CD8-positive, alpha-beta memory T cell (primary cell): ENCODE results near the gene IGF2BP1. TPM values are rescaled to one million over a fixed set of nuclear protein-coding genes. Genes with fewer than 3 reads are reported as not detected.

Experiments
- CTCF ChIA-PET: fragments of 350-600 bp; sonication (Branson Sonifier 250); formaldehyde crosslinking; loops from one replicate; lab custom pipeline; 2021; ENCODE audit warnings: antibody characterized with exemption; lab: Charles Lee
- POLR2A ChIA-PET: fragments of 350-600 bp; sonication (Branson Sonifier 250); formaldehyde crosslinking; loops from one replicate; lab custom pipeline; 2021; ENCODE audit warnings: antibody characterized with exemption; lab: Charles Lee
- DNase-seq, 5 donors: peaks; one replicate each; pipeline versions ENCODE4 v3.0.0 to v3.0.0-alpha.2; 2020 to 2022; ENCODE audit warnings: mixed read lengths in 1 of 5
- H3K27ac ChIP-seq: one replicate; pipeline ENCODE4 v1.7.0; 2013; ENCODE audit warnings: low read depth, mild to moderate bottlenecking, low read length, moderate library complexity
- H3K27me3 ChIP-seq: 2 replicates; pipeline ENCODE4 v1.7.0; 2013; ENCODE audit warnings: low read length, mild to moderate bottlenecking; ENCODE audit not compliant: insufficient read depth, poor library complexity, severe bottlenecking
- H3K36me3 ChIP-seq: 2 replicates; pipeline ENCODE4 v1.7.0; 2013; ENCODE audit warnings: mild to moderate bottlenecking, low read length, moderate library complexity; ENCODE audit not compliant: insufficient read depth
- H3K4me1 ChIP-seq: 2 replicates; pipeline ENCODE4 v1.7.0; 2013; ENCODE audit warnings: mild to moderate bottlenecking, low read length, moderate library complexity; ENCODE audit not compliant: insufficient read depth
- H3K4me3 ChIP-seq: 2 replicates; pipeline ENCODE4 v1.7.0; 2013; ENCODE audit warnings: mild to moderate bottlenecking, low read length
- H3K9me3 ChIP-seq: 2 replicates; pipeline ENCODE4 v1.7.0; 2013; ENCODE audit warnings: mild to moderate bottlenecking, low read length
- H3K27ac Mint-ChIP-seq, 8 donors: one replicate each; pipeline ENCODE4 v1.8.0; 2020 to 2021; ENCODE audit warnings: mixed read lengths in 8 of 8, mild to moderate bottlenecking in 6 of 8, inconsistent platforms in 3 of 8, moderate library complexity in 3 of 8
- H3K27me3 Mint-ChIP-seq, 2 donors: one replicate each; pipeline ENCODE4 v1.8.0; 2020 to 2021; ENCODE audit warnings: mixed read lengths in 2 of 2, mild to moderate bottlenecking in 1 of 2, moderate library complexity in 1 of 2
- H3K36me3 Mint-ChIP-seq, 3 donors: one replicate each; pipeline ENCODE4 v1.8.0; 2020 to 2021; ENCODE audit warnings: mixed read lengths in 3 of 3, inconsistent platforms in 1 of 3, mild to moderate bottlenecking in 1 of 3
- H3K4me1 Mint-ChIP-seq, 3 donors: one replicate each; pipeline ENCODE4 v1.8.0; 2020 to 2021; ENCODE audit warnings: mixed read lengths in 3 of 3, inconsistent platforms in 1 of 3, mild to moderate bottlenecking in 1 of 3
- H3K4me3 Mint-ChIP-seq, 7 donors: one replicate each; pipeline ENCODE4 v1.8.0; 2020 to 2021; ENCODE audit warnings: mixed read lengths in 7 of 7, mild to moderate bottlenecking in 6 of 7, moderate library complexity in 4 of 7, inconsistent platforms in 2 of 7
- H3K9me3 Mint-ChIP-seq, 5 donors: one replicate each; pipeline ENCODE4 v1.8.0; 2020 to 2022; ENCODE audit warnings: mixed read lengths in 5 of 5, mild to moderate bottlenecking in 3 of 5, moderate library complexity in 2 of 5, inconsistent platforms in 1 of 5
- polyA plus RNA-seq: library from polyadenylated mRNA; unstranded; fragments of 300-500 nt; fragmentation: Illumina TruSeq; gene quantifications from one replicate; pipeline ENCODE4 v1.2.3, GENCODE V29; 2021
- total RNA-seq, 2 experiments: library from RNA; stranded (reverse); gene quantifications; one replicate each; pipeline ENCODE4 v1.2.3, GENCODE V29; 2021

Gene IGF2BP1
- total and polyA plus RNA-seq, 3 experiments from 2014 or later, result 0.24 to 0.28 TPM; not detected in 1

DNA sequence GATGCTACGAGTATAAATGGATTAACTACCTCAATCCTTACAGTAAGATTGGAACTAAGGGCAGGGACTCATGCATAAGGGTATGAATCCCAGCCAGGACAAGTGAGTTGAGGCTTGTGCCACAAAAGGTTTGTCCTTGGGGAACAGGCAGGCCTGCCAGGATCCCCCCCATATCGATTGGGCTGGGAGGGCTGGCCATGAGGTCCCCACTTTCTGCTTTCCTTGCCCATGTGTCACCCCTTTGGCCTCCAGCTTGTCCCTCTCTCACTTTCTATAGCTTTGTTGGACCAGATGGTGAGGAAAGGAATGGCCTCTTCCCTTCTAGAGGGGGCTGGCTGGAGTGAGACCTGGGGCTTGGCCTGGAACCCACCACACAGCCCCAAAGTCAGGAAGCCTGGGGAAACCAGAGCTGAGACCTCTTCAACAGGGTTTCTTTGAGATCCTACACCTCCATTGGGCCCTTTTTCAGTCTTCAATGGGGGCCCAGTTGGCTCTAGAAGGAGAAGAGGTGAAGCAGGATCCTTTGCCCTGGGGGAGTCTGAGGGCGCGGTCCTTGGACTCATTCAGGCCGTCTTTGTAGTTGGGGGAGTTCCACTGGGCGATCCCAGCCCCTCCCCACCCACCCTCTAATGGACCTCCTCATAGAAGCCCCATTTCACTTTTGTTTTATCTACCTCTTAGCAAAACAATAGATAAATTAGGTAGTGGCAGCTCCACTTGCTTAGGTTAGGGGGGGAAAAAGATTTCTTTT, 57.3 kb downstream of the IGF2BP1 start:
- DNase-seq, result no peak
- H3K27ac ChIP-seq, result no peak overlapping the region
- ChIA-PET CTCF (no interaction called here), POLR2A (no interaction called here)
- no peaks in the 10 kb centered on the region for H3K4me1 ChIP-seq
- H3K27me3 Mint-ChIP-seq, result peaks cover 22 to 23% of the 10 kb centered on the region in 2 donors
- H3K36me3 Mint-ChIP-seq, result no peaks in the 10 kb centered on the region
- no peaks in the 10 kb centered on the region for H3K36me3 ChIP-seq
- H3K27ac Mint-ChIP-seq, result no peak overlapping the region
- H3K9me3 ChIP-seq, result no peaks in the 10 kb centered on the region
- H3K9me3 Mint-ChIP-seq, result no peaks in the 10 kb centered on the region
- H3K27me3 ChIP-seq, result no peaks in the 10 kb centered on the region
- no peaks in the 10 kb centered on the region for H3K4me1 Mint-ChIP-seq
- no peak overlapping the region for H3K4me3 ChIP-seq
- H3K4me3 Mint-ChIP-seq, result no peak overlapping the region

GRCh38 chr17:49055181-49055927, 58.2 kb downstream of the IGF2BP1 start:
- POLR2A ChIA-PET, result interaction anchor here (0.7 kb wide), 1 partner anchor 20 kb away, joined by 3 read pairs; no protein-coding TSS in a partner anchor
- H3K4me3 Mint-ChIP-seq, result no peak overlapping the region
- no peak overlapping the region for H3K27ac Mint-ChIP-seq
- no peak overlapping the region for H3K27ac ChIP-seq
- DNase-seq, result no peak
- no peaks in the 10 kb centered on the region for H3K9me3 ChIP-seq
- CTCF ChIA-PET, result interaction anchor here (0.7 to 1.5 kb wide), 2 partner anchors 19 to 366 kb away, joined by 3 read pairs; no protein-coding TSS in a partner anchor
- H3K36me3 Mint-ChIP-seq, result peaks cover 0 to 1% (median 0%) of the 10 kb centered on the region in 3 donors
- H3K27me3 ChIP-seq, result no peaks in the 10 kb centered on the region
- H3K4me3 ChIP-seq, result no peak overlapping the region
- H3K4me1 ChIP-seq, result no peaks in the 10 kb centered on the region
- H3K27me3 Mint-ChIP-seq, result peaks cover 17 to 26% of the 10 kb centered on the region in 2 donors
- no peaks in the 10 kb centered on the region for H3K9me3 Mint-ChIP-seq
- no peaks in the 10 kb centered on the region for H3K36me3 ChIP-seq
- no peaks in the 10 kb centered on the region for H3K4me1 Mint-ChIP-seq

- no peak for DNase-seq
- Histone ChIP-seq H3K27me3 (no peaks in the 10 kb centered on the region), H3K27ac (no peak overlapping the region), H3K4me3 (no peak overlapping the region), H3K4me1 (no peaks in the 10 kb centered on the region), H3K36me3 (no peaks in the 10 kb centered on the region), H3K9me3 (no peaks in the 10 kb centered on the region)
- Mint-ChIP-seq H3K4me1 (no peaks in the 10 kb centered on the region), H3K36me3 (peaks cover 0 to 1% (median 0%) of the 10 kb centered on the region in 3 donors), H3K9me3 (no peaks in the 10 kb centered on the region), H3K27ac (no peak overlapping the region), H3K27me3 (peaks cover 7 to 9% of the 10 kb centered on the region in 2 donors), H3K4me3 (no peak overlapping the region)
- ChIA-PET CTCF (no interaction called here), POLR2A (no interaction called here)
Observed at GRCh38 chr17:49061524-49061943, 64.3 kb downstream of the IGF2BP1 start.

- Mint-ChIP-seq H3K9me3 (no peaks in the 10 kb centered on the region), H3K27ac (no peak overlapping the region), H3K36me3 (peaks cover 0 to 1% (median 0%) of the 10 kb centered on the region in 3 donors), H3K27me3 (peaks cover 3 to 9% of the 10 kb centered on the region in 2 donors), H3K4me1 (no peaks in the 10 kb centered on the region), H3K4me3 (no peak overlapping the region)
- H3K4me3 ChIP-seq, result no peak overlapping the region
- no peaks in the 10 kb centered on the region for H3K27me3 ChIP-seq
- ChIA-PET CTCF (no interaction called here), POLR2A (no interaction called here)
- no peaks in the 10 kb centered on the region for H3K9me3 ChIP-seq
- no peaks in the 10 kb centered on the region for H3K36me3 ChIP-seq
- no peak overlapping the region for H3K27ac ChIP-seq
- DNase-seq, result no peak
- no peaks in the 10 kb centered on the region for H3K4me1 ChIP-seq
Observed at GRCh38 chr17:49063652-49064051, 66.5 kb downstream of the IGF2BP1 start.

GRCh38 chr17:49067163-49067562, 70.0 kb downstream of the IGF2BP1 start:
- Histone ChIP-seq H3K27me3 (no peaks in the 10 kb centered on the region), H3K4me3 (no peak overlapping the region), H3K27ac (no peak overlapping the region), H3K36me3 (no peaks in the 10 kb centered on the region), H3K9me3 (no peaks in the 10 kb centered on the region), H3K4me1 (no peaks in the 10 kb centered on the region)
- ChIA-PET POLR2A (no interaction called here), CTCF (no interaction called here)
- Mint-ChIP-seq H3K4me3 (no peak overlapping the region), H3K27ac (no peak overlapping the region), H3K36me3 (no peaks in the 10 kb centered on the region), H3K27me3 (no peaks in the 10 kb centered on the region), H3K9me3 (no peaks in the 10 kb centered on the region), H3K4me1 (no peaks in the 10 kb centered on the region)
- no peak for DNase-seq

DNA sequence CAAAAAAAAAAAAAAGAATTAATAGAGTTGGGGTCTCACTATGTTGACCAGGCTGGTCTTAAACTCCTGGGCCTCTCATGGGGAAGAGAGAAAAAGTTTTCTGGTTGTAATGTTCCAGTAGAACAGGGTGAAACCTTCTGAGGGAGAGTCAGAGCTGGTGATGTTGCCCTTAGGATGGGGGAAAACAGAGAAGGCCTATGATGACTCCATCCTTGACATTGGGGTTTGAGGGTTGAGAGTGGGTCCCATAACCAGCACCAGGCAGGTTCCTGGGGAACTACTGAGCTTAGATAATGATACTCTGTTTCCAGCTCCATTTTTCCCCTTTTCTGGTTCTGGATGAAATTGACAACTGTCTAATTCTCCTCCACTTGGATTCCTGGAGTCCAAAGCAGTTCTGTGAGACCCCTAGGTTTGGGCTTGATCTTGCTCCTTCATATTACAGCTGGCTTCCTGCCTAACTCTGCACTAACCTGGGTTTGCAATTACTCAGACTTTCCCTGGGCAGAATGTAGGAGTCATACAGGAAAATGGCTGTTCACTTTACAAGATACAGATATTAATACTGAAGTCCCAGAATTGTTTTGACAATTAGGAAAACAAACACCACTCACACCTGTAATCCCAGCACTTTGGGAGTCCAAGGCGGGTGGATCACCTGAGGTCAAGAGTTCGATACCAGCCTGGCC, 72.5 kb downstream of the IGF2BP1 start:
- no peaks in the 10 kb centered on the region for H3K4me1 ChIP-seq
- CTCF ChIA-PET, result no interaction called here
- POLR2A ChIA-PET, result no interaction called here
- H3K4me3 ChIP-seq, result no peak overlapping the region
- Mint-ChIP-seq H3K27ac (no peak overlapping the region), H3K4me3 (no peak overlapping the region), H3K4me1 (no peaks in the 10 kb centered on the region), H3K27me3 (peaks cover 0 to 3% of the 10 kb centered on the region in 2 donors), H3K36me3 (no peaks in the 10 kb centered on the region), H3K9me3 (no peaks in the 10 kb centered on the region)
- no peak overlapping the region for H3K27ac ChIP-seq
- H3K27me3 ChIP-seq, result no peaks in the 10 kb centered on the region
- H3K36me3 ChIP-seq, result no peaks in the 10 kb centered on the region
- DNase-seq, result no peak
- no peaks in the 10 kb centered on the region for H3K9me3 ChIP-seq

DNA sequence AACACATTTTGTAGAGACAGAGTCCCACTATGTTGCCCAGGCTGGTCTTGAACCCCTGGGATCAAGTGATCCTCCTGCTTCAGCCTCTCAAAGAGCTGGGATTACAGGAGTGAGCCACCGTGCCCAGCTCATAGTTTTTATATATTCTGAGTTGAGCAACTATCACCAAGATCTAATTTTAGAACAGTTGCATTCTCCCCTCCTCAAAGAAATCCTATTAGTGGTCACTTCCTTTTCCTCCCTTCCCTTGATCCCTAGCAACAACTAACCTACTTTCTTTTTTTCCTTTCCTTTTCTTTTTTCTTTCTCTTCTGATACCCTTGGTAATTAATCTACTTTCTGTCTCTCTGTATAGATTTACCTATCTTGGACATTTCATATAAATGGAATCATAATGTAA, 73.9 kb downstream of the IGF2BP1 start:
- Mint-ChIP-seq H3K27ac (no peak overlapping the region), H3K27me3 (peaks cover 5 to 8% of the 10 kb centered on the region in 2 donors), H3K9me3 (no peaks in the 10 kb centered on the region), H3K36me3 (peaks cover 0 to 2% (median 0%) of the 10 kb centered on the region in 3 donors), H3K4me1 (no peaks in the 10 kb centered on the region), H3K4me3 (no peak overlapping the region)
- ChIA-PET POLR2A (no interaction called here), CTCF (no interaction called here)
- Histone ChIP-seq H3K4me3 (no peak overlapping the region), H3K27me3 (no peaks in the 10 kb centered on the region), H3K4me1 (no peaks in the 10 kb centered on the region), H3K36me3 (no peaks in the 10 kb centered on the region), H3K9me3 (no peaks in the 10 kb centered on the region), H3K27ac (no peak overlapping the region)
- DNase-seq, result no peak
